ENCODE measurements around the gene OR2A5.
"Not testable (repeated sequence)": the region's sequence is repeated elsewhere in the genome, so short reads cannot be mapped to it uniquely, and the experiment has no call there.

OR2A5 gene

DNA sequence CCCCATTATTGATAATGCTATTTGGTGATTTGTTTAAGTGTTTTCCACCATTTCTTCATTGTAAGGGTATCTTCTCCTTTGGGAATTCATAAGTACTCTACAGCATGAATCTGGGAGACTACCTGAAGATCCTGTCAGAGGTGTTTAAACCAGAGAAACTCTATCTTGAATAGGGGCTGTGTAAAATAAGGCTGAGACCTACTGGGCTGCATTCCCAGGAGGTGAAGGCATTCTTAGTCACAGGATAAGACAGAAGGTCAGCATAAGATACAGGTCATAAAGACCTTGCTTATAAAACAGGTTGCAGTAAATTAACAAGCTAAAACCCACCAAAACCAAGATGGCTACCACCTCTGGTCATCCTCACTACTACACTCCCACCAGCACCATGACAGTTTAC, 13.4 kb upstream of the OR2A5 start:
- DNase-seq: no peak

DNA sequence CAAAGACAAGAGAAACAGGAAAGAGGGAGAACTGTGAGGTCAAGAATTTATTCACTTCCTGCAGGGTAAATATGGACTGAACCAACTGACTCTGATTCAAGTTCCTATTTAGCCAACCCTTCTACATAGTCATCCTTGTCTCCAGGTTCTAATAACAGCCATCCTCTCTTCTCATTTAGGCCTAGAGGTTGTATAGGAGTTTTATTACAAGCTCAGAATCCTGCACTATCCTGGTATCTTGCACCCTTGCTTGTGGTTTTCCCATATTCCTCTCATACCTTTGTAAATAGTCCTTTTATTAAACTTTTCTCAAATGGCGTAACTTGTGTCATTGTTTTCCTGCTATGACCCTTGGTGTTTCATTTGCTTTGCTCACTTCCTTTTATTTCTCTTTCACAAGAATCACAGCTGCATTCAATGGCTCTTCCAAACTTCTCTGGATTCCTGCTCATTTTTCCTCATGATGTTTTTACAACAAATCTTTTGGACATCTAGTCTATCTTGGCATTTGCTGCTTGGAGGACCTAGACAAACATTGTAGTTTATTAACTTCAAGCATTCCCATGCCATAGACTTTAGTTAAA, 12.4 kb upstream of the OR2A5 start:
- DNase-seq: no peak

DNA sequence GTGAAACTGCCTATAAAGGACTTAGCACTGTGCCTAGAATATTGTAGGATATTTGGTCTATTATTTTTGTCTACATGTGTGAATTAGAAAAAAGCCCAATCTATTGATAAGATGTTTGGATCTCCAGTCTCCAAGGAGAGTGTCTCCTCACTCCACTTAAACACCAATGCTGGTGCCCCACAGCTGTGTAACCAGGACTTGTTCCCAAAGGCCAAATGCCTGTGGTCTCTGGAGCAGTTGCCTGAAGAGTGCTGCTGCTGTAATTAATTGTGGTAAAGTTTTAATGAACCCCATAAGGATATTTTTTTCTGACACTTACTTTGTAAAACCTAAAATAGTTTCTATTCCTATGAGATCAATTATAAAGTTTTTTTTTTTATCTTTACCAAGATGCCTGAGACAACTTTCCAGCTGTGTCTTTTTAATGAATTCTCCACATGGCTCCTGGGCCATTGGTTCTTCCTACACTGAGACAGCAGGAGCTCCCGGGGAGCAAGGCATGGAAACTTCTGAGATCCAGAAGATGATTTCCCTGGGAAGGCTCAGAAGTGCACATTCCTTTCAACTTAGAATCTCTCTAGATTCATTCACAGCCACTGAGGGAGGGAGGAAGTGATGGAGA, 11.2 kb upstream of the OR2A5 start:
- DNase-seq: no peak

DNA sequence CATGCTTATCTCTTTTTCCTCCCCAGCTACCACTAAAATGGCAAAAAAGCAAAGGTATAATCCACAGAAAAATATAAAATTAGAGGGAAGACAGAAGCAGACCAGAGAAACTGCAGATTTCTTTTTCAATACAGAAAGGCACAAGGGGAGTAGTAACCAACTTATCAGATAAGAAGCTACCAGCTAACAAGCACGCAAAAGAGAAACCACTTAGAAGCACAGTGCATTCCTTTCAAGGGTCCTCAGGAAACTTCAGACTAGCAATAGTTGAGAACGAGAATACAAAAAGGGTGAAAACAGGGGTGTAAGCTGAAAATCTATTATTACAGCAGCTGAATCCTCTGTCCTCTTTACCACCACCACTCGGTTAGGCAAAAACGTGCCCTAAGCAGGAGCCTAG, 9.9 kb upstream of the OR2A5 start:
- no peak for DNase-seq

DNA sequence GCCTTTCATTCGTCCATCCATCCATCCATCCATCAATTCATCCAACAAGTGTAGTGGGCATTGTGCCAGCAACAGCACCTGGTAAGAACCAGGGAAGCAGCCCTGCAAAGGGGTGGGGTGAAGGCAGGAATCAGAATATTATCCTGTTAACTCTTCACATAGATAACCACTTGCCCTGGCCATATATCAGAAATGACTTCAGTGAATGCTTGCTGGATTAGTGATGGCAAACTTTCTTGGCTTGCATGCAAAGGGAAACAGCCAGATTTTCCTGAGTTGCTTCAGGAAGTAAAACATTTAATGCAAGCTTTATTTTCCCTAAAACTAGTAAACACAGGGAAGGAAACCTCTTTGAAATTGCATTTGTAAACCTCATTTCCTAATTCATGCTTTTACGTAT, 743 bp downstream of the OR2A5 start:
- DNase-seq: no peak

DNA sequence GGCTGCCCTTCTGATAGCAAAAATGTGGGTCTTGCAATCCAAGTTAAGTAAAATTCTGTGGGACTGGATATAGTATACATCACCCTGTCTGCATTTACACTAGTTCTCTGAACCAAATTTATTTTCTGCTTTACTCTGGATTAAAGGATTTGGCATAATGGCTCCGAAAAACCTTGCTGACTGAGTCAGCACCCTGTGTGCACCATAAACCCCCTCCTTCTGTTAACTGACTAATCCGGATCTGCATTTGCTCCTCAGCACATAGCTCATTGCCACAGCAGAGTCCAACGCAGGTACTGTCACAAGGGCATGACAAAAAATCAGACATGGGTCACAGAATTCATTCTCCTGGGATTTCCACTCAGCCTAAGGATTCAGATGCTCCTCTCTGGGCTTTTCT, 1.3 kb downstream of the OR2A5 start:
- no peak for DNase-seq

DNA sequence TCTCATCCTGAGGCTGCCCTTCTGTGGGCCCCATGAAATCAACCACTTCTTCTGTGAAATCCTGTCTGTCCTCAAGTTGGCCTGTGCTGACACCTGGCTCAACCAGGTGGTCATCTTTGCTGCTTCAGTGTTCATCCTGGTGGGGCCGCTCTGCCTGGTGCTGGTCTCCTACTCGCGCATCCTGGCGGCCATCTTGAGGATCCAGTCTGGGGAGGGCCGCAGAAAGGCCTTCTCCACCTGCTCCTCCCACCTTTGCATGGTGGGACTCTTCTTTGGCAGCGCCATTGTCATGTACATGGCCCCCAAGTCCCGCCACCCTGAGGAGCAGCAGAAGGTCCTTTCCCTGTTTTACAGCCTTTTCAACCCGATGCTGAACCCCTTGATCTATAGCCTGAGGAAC, 2.1 kb downstream of the OR2A5 start:
- not testable (repeated sequence) for DNase-seq

DNA sequence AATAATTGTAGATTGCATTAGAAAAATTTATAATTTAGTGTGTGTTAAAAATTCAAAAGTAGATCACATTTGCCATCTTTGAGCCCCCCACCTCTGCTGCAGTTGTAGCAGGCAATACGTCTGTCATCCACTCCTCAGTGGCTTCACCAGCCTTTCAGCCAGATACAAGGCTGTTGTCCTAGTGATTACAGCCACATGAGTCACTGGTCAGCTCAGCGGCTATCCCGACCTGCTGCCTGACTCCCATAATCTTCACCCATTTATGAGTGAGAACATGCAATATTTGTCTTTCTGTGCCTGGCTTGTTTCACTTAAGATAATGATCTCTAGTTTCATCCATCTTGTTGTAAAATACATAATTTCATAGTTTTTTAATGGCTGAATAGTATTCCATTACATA, 9.2 kb downstream of the OR2A5 start:
- no peak for DNase-seq

DNA sequence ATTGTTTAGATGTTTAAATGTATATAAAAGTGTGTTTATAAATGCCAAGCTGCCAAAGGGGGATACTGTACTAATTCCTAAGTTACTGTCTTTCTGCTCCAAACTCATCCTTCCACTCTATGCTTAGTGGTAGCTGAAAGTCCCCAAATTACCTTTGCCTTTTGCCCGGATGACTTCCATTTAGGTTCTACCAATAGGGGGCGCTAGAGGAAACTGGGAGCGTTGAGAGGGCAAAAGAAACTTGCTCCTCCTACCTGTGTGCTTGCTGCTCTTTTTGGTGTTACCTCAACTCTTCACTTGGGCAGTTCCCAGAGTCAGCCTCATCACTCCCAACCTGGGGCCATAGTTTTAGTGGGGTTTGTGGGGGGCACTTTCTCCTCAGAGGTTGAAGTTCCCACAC, 15.0 kb downstream of the OR2A5 start:
- DNase-seq: no peak

DNA sequence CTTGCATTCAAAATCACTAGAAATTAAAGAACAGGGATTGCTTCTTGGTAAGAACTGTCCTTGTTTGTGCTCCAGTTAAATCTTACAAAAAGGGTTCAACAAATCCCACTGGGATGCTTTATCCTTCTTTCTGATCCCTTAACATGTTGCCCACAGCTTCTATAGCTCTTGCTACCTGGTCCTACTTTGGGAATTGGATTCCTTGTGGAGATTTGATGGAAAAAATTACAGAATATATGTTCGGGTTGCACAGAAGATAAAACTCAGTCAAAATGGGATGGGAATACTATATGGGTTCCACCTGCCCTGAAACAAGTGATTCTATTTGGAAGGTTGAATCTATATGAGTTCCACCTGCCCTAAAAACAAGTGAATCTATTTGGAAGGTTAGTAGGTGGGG, 20.8 kb downstream of the OR2A5 start, which contains the start of gene OR2A25:
Gene OR2A25 (plus strand): TSS at position 301 of the 400 bp plus-strand sequence. CDS start 4,409 bp downstream, outside the sequence.
- DNase-seq: no peak

DNA sequence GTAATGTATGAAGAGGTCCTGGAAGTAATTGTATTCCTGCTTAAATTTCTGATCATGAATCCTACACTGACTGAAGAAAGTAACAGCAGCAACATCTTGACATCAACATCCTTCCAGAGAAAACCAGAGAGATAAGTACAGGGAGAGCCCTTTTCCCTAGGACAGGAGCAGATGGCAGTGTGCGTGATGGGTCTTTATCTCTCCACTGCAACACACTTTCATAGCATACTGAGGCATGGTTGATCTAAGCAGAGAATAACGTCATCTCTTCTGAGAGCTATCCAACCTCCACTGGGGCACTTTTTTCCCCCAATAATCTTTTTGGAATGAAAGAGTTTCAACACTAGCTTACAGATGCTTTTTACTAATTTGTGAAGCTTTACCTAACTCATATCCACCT, 21.2 kb downstream of the OR2A5 start:
- no peak for DNase-seq

DNA sequence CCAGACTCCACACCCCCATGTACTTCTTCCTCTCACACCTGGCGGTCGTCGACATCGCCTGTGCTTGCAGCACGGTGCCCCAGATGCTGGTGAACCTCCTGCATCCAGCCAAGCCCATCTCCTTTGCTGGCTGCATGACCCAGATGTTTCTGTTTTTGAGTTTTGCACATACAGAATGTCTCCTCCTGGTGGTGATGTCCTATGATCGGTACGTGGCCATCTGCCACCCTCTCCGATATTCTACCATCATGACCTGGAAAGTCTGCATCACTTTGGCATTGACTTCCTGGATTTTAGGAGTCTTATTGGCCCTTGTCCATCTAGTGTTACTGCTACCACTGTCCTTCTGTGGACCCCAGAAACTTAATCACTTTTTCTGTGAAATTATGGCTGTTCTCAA, 25.6 kb downstream of the OR2A5 start:
- no peak for DNase-seq

DNA sequence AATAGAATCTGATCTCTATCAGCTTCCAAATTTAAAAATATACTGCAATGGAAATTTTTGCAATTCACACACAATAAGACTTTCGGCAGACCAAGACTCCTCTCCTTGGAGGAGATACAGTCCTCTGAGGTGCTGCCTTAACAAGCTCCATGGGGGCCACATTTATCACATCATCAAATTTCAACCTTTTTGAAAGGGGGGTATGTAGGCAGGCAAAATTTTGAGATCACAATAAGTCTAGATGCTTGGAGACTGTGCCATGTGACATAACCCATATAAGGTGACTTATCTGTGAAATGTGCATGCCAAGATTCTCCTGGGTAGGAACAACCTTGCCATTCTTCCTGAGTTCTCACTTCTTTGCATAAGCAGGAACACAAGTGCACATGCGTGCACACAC, 37.2 kb downstream of the OR2A5 start, which contains the start of gene OR2A12:
Gene OR2A12 (plus strand): TSS at position 301 of the 400 bp plus-strand sequence. CDS start 8,830 bp downstream, outside the sequence.
- DNase-seq: no peak

DNA sequence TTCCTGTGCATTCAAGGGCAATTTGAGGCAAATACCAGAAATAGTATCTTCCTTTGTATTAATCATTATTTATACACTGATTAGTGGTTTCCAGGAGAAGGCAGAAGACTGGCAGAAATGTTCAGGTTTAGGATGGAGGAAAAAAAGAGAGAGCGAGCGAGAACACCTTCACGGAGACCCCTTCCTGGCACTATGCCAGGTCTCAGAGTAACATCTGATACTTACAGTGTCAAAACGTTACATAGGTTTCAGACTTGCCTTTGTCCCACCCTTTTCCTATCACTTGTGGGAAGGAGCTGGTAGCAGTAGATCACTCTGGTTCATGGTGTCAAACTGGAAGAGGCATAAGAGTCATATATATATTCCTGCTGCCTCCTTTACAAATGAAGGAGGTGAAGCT, 38.0 kb downstream of the OR2A5 start:
- DNase-seq: no peak

DNA sequence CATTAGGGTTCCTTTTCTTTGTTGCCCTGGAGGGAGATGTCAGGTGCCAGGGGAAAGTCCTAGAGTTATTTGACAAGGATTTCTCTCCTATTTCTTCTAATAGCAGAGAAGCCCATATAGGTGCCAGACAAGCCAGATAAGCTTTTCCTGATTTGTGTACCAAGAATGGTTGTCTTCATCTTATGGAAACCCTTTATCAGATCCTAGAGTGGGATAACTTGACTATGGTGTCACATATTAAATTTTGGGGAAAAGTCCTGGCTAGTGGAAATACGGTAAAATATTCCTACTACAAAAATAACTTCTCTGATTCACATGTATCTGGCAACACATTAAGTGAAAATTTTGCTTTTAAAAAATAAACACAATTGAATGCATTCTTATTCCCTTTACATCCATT, 38.5 kb downstream of the OR2A5 start:
- DNase-seq: no peak

DNA sequence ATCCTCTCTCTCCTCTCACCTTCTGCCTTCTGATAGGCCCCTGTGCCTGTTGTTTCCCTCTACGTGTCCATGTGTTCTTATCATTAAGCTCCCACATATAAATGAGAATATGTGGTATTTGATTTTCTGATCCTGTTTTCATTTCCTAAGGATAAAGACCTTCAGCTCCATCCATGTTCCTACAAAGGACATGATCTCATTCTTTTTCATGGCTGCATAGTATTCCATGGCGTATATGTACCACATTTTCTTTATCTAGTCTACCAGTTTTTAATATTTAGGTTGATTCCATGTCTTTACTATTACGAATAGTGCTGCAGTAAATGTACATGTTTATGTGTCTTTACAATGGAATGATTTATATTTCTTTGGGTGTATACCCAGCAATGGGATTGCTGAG, 41.9 kb downstream of the OR2A5 start:
- no peak for DNase-seq

DNA sequence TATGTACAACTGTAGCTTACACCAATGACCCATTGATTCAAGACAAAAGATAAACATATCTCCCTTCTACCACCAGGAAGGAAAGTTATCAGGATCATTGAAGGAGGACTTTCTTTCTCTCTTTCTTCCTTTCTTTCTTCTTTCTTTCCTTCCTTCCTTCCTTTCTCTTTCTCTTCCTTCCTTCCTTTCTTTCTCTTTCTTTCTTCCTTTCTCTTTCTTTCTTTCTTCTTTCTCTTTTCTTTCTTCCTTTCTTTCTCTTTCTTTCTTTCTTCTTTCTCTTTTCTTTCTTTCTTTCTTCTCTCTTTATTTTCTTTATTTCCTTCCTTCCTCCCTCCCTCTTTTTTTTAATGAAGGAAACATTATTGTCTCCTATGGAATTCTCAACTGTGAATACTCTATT, 50.0 kb downstream of the OR2A5 start:
- DNase-seq: no peak

DNA sequence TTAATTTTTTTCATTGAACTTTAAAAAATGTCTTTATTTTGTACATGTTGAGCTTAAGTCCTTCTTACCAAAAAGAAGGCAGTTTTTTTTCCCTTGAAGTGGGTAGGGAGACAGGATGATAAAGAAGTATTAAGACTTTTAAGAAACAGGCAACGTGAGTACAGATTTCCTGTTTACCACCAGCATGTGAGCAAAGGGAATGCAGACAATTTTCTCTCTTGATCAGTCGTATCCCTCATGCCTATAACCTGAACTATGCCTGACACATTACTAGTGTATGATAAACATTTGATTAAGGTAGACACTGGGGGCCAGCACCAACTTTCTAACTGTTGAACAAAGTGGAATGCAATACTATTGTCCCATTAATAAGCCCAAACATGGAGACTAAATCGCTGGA, 51.9 kb downstream of the OR2A5 start:
- no peak for DNase-seq

DNA sequence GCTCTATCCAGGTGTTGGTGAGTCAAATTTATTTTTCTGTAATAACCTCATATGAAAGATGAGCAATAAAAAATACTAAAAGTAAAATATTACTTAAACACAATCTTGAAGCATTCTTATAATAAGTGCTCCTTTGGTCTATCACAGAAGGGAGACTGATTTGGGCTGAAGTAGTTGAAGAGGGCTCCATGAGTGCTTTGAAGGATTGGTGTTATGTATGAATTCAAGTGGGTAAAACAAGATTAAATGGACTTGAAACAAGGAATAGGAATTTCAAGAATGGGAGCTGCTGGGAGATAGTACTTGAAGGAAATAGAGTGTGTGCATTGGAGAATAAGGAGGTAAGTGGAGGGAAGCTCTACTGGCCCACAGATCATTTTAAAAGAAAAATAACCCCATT, 53.3 kb downstream of the OR2A5 start:
- DNase-seq: no peak

DNA sequence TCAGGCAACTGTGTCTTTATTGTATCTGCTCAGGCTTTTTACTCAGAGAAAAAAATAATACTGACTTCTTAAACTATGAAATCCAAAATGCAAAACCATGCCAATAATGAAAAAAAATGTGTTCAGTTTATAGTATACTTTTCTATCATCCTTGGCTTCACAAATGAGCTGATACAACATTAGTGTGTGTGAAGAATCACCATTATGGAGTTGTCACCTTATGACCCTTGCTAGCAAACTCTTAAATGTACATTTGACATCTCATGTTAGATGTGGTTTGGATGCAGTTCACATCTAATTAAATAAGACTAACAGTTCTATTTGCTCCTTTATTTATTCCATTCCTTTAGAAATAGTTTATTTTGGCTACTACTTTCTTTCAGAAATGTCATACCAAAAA, 56.5 kb downstream of the OR2A5 start:
- DNase-seq: no peak
